HepG2 (cell line): ENCODE measurements around the gene JPT1. TPM values are rescaled to one million over a fixed set of nuclear protein-coding genes. Genes with fewer than 3 reads are reported as not detected.
A peak's percentile ranks its signal among the peaks of the same experiment; 100 is the strongest.

ENCODE experiments used
- E2F5 ChIP-seq: sonication (generic); formaldehyde crosslinking; conservative IDR thresholded peaks from 2 replicates; pipeline ENCODE4 v1.4.0; 2020; ENCODE audit warnings: missing genetic modification reagents
- FOSL2 ChIP-seq: sonication (generic); formaldehyde crosslinking; IDR thresholded peaks from 2 replicates; pipeline ENCODE4 v1.4.0; 2020; ENCODE audit warnings: missing genetic modification reagents
- GABPB1 ChIP-seq: IDR thresholded peaks from 2 replicates; pipeline ENCODE4 v1.6.1; 2016; ENCODE audit warnings: mild to moderate bottlenecking, missing genetic modification reagents, moderate library complexity, missing compliant biosample characterization
- HOXD1 ChIP-seq: sonication (generic); formaldehyde crosslinking; IDR thresholded peaks from 2 replicates; pipeline ENCODE4 v1.5.0; 2020; ENCODE audit warnings: missing genetic modification reagents
- KDM2A ChIP-seq: sonication (generic); formaldehyde crosslinking; IDR thresholded peaks from 2 replicates; pipeline ENCODE4 v1.4.0; 2020; ENCODE audit warnings: low read depth, missing genetic modification reagents, borderline replicate concordance
- MXD3 ChIP-seq: IDR thresholded peaks from 2 replicates; pipeline ENCODE4 v1.6.1; 2016; ENCODE audit warnings: mild to moderate bottlenecking, missing biosample characterization, missing genetic modification reagents
- MYC ChIP-seq: sonication (generic); formaldehyde crosslinking; IDR thresholded peaks from 2 replicates; pipeline ENCODE4 v1.9.0; 2021; ENCODE audit warnings: missing genetic modification reagents, borderline replicate concordance
- POLR2A ChIP-seq, 2 experiments: IDR thresholded peaks; 2 replicates each; pipeline ENCODE4 v1.6.1; 2011; ENCODE audit warnings: low read depth in 2 of 2, low read length in 2 of 2, mild to moderate bottlenecking in 1 of 2, moderate library complexity in 1 of 2; ENCODE audit not compliant: insufficient read depth in 1 of 2
- PPARG ChIP-seq: conservative IDR thresholded peaks from 2 replicates; pipeline ENCODE4 v1.6.1; 2016; ENCODE audit warnings: missing biosample characterization, missing genetic modification reagents
- RBM39 ChIP-seq: fragments of 200-400 bp; formaldehyde crosslinking; IDR thresholded peaks from one replicate; pipeline ENCODE4 v1.6.1; 2018; ENCODE audit warnings: antibody characterized with exemption, mild to moderate bottlenecking, low read depth, low read length; ENCODE audit not compliant: poor library complexity, severe bottlenecking
- RFXANK ChIP-seq: IDR thresholded peaks from 2 replicates; pipeline ENCODE4 v1.6.1; 2016
- SETDB1 ChIP-seq: sonication (generic); formaldehyde crosslinking; IDR thresholded peaks from 2 replicates; pipeline ENCODE4 v1.5.1; 2020; ENCODE audit warnings: missing genetic modification reagents, mild to moderate bottlenecking, borderline replicate concordance
- SRSF4 ChIP-seq: fragments of 200-400 bp; formaldehyde crosslinking; IDR thresholded peaks from one replicate; pipeline ENCODE4 v1.6.1; 2018; ENCODE audit warnings: mild to moderate bottlenecking, low read depth, low read length, moderate library complexity; ENCODE audit not compliant: poor library complexity, severe bottlenecking
- SRSF9 ChIP-seq: fragments of 200-400 bp; formaldehyde crosslinking; IDR thresholded peaks from 2 replicates; pipeline ENCODE4 v1.6.1; 2018; ENCODE audit warnings: borderline replicate concordance, mild to moderate bottlenecking, low read depth, low read length; ENCODE audit not compliant: insufficient read depth, poor library complexity, severe bottlenecking
- SSRP1 ChIP-seq: IDR thresholded peaks from 2 replicates; pipeline ENCODE4 v1.6.1; 2016; ENCODE audit warnings: control low read depth
- YY1 ChIP-seq: IDR thresholded peaks from 2 replicates; pipeline ENCODE4 v1.6.1; 2011; ENCODE audit warnings: low read length, low read depth, moderate library complexity, mild to moderate bottlenecking; ENCODE audit not compliant: insufficient read depth, insufficient replicate concordance
- ZBTB20 ChIP-seq: sonication (generic); formaldehyde crosslinking; IDR thresholded peaks from 2 replicates; pipeline ENCODE4 v1.8.1; 2023; ENCODE audit warnings: missing genetic modification reagents, low read depth, mild to moderate bottlenecking, borderline replicate concordance
- ZMYM3 ChIP-seq: sonication (generic); formaldehyde crosslinking; IDR thresholded peaks from 2 replicates; pipeline ENCODE4 v1.5.1; 2020; ENCODE audit warnings: mild to moderate bottlenecking, missing genetic modification reagents
- ZNF24 ChIP-seq: fragments of 450-650 bp; IDR thresholded peaks from 2 replicates; pipeline ENCODE4 v1.6.1; 2017; ENCODE audit warnings: antibody characterized with exemption, mild to moderate bottlenecking
- ZNF331 ChIP-seq: sonication (generic); formaldehyde crosslinking; IDR thresholded peaks from 2 replicates; pipeline ENCODE4 v1.4.0; 2020; ENCODE audit warnings: missing genetic modification reagents
- ZNF605 ChIP-seq: sonication (generic); formaldehyde crosslinking; IDR thresholded peaks from 2 replicates; pipeline ENCODE4 v1.8.0; 2022; ENCODE audit warnings: mild to moderate bottlenecking, missing genetic modification reagents
- ZNF773 ChIP-seq: sonication (generic); formaldehyde crosslinking; IDR thresholded peaks from 2 replicates; pipeline ENCODE4 v1.4.0; 2020; ENCODE audit warnings: missing genetic modification reagents, borderline replicate concordance
- ZSCAN30 ChIP-seq: sonication (generic); formaldehyde crosslinking; IDR thresholded peaks from 2 replicates; pipeline ENCODE4 v1.5.0; 2020; ENCODE audit warnings: mild to moderate bottlenecking, missing genetic modification reagents
- polyA plus RNA-seq, 8 experiments: library from polyadenylated mRNA; depleted of rRNA in 3 of 8; stranded (reverse) in 7 of 8; unstranded in 1 of 8; fragments of >200 nt; fragmentation: Illumina TruSeq in 4 of 8; extraction: Trizol in 4 of 8; gene quantifications; 2 replicates each; pipeline versions ENCODE4 v1.2.1 to v1.2.3, GENCODE V29; 2011 to 2016; ENCODE audit warnings: low read depth in 4 of 8, missing spikeins in 1 of 8, mixed read lengths in 1 of 8; ENCODE audit not compliant: insufficient read depth in 1 of 8
- total RNA-seq, 5 experiments: library from RNA; depleted of rRNA; stranded (reverse); fragments of >200 nt; fragmentation: Illumina TruSeq; extraction: Trizol; gene quantifications; 2 replicates each; pipeline ENCODE4 v1.2.3, GENCODE V29; 2016; ENCODE audit warnings: low read depth in 1 of 5
- TF ChIP-seq, protein P1 (sequence below): sonication (generic); formaldehyde crosslinking; IDR thresholded peaks from 2 replicates; pipeline ENCODE4 v1.4.0; 2020; ENCODE audit warnings: missing genetic modification reagents, low read depth, mild to moderate bottlenecking, borderline replicate concordance
- TF ChIP-seq, protein P2 (sequence below): sonication (generic); formaldehyde crosslinking; IDR thresholded peaks from 2 replicates; pipeline ENCODE4 v1.4.0; 2020; ENCODE audit warnings: missing genetic modification reagents
- TF ChIP-seq, protein P3 (sequence below): sonication (generic); formaldehyde crosslinking; IDR thresholded peaks from 2 replicates; pipeline ENCODE4 v1.8.0; 2022; ENCODE audit warnings: mild to moderate bottlenecking, missing genetic modification reagents, moderate library complexity

JPT1 gene
- total and polyA plus RNA-seq, 2 of the 13 experiments (the other 11 are each of a cell fraction or from before 2014, with no cell fraction given) = 43.3 to 256 TPM

GRCh38 chr17:75182569-75183436, 28.5 kb upstream of the JPT1 start, which contains the start of gene SUMO2 (continued):
- no peak for TF ChIP-seq ZMYM3 (CRISPR knock-in tag)
- no peak for TF ChIP-seq SETDB1 (CRISPR knock-in tag)
- TF ChIP-seq SSRP1 = peak; percentile 42; the same call in 1 of the 2 replicates
- TF ChIP-seq MYC (CRISPR knock-in tag) = peak; percentile 85
- TF ChIP-seq ZSCAN30 = no peak
- no peak for TF ChIP-seq RBM39
- TF ChIP-seq GABPB1 (CRISPR knock-in tag) = peak; percentile 60; the same call in 1 of the 2 replicates
- TF ChIP-seq FOSL2 (CRISPR knock-in tag) = no peak
- TF ChIP-seq ZNF331 (CRISPR knock-in tag) = peak; percentile 15
- TF ChIP-seq ZNF773 (CRISPR knock-in tag) = no peak
- peak; percentile 84 for TF ChIP-seq ZNF605 (CRISPR knock-in tag)
- TF ChIP-seq KDM2A (CRISPR knock-in tag) = peak; percentile 81; the same call in 1 of the 2 replicates
- 0 out of 2 replicates have a peak, but pooled peaks have one; percentile 46 for TF ChIP-seq RFXANK
- peak; percentile 51; the same call in 1 of the 2 replicates for TF ChIP-seq HOXD1 (CRISPR knock-in tag)
- TF ChIP-seq E2F5 = peak; percentile 55; the same call in 1 of the 2 replicates
- 0 out of 2 replicates have a peak, but pooled peaks have one; percentile 11 for TF ChIP-seq ZNF24
- TF ChIP-seq, protein P1, sequence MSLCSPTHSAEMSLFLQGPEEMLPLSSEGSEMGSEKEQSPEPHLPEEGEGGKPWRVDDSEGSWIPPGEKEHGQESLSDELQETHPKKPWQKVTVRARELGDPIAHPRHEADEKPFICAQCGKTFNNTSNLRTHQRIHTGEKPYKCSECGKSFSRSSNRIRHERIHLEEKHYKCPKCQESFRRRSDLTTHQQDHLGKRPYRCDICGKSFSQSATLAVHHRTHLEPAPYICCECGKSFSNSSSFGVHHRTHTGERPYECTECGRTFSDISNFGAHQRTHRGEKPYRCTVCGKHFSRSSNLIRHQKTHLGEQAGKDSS (CRISPR knock-in tag) = no peak
- TF ChIP-seq, protein P2, sequence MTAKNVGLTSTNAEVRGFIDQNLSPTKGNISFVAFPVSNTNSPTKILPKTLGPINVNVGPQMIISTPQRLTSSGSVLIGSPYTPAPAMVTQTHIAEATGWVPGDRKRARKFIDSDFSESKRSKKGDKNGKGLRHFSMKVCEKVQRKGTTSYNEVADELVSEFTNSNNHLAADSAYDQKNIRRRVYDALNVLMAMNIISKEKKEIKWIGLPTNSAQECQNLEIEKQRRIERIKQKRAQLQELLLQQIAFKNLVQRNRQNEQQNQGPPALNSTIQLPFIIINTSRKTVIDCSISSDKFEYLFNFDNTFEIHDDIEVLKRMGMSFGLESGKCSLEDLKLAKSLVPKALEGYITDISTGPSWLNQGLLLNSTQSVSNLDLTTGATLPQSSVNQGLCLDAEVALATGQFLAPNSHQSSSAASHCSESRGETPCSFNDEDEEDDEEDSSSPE (CRISPR knock-in tag) = peak; percentile 65
- TF ChIP-seq MXD3 (CRISPR knock-in tag) = peak; percentile 74
- 0 out of 2 replicates have a peak, but pooled peaks have one; percentile 21 for TF ChIP-seq PPARG
- peak; percentile 16 for TF ChIP-seq SRSF4
- peak; percentile 76 to 82 for TF ChIP-seq POLR2A (IDR thresholded peaks at IDR 0.05; ENCODE audit: insufficient read depth in 1 of 2, low read depth in 2 of 2, low read length in 2 of 2)
- TF ChIP-seq, protein P3, sequence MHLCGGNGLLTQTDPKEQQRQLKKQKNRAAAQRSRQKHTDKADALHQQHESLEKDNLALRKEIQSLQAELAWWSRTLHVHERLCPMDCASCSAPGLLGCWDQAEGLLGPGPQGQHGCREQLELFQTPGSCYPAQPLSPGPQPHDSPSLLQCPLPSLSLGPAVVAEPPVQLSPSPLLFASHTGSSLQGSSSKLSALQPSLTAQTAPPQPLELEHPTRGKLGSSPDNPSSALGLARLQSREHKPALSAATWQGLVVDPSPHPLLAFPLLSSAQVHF (CRISPR knock-in tag) = no peak
- TF ChIP-seq ZBTB20 (CRISPR knock-in tag) = no peak
- TF ChIP-seq SRSF9 = no peak
- TF ChIP-seq YY1 = peak; percentile 94
